Osteocyte (in vitro differentiated cells): ENCODE measurements around the gene ELOA. TPM values are rescaled to one million over a fixed set of nuclear protein-coding genes. Genes with fewer than 3 reads are reported as not detected.
A peak's percentile ranks its signal among the peaks of the same experiment; 100 is the strongest.

Source experiments
- DNase-seq: peaks from one replicate; pipeline ENCODE4 v3.0.0; 2021; ENCODE audit warnings: mixed read lengths; ENCODE audit not compliant: unreplicated experiment; ENCODE audit errors: extremely low spot score
- H3K27ac Mint-ChIP-seq: one replicate; pipeline ENCODE4 v1.8.0; 2021; ENCODE audit warnings: mild to moderate bottlenecking, mixed read lengths; ENCODE audit not compliant: unreplicated experiment
- H3K27me3 Mint-ChIP-seq: one replicate; pipeline ENCODE4 v1.8.0; 2021; ENCODE audit warnings: mixed read lengths; ENCODE audit not compliant: unreplicated experiment
- H3K36me3 Mint-ChIP-seq: one replicate; pipeline ENCODE4 v1.8.0; 2021; ENCODE audit warnings: mixed read lengths; ENCODE audit not compliant: unreplicated experiment
- H3K4me1 Mint-ChIP-seq: one replicate; pipeline ENCODE4 v1.8.0; 2021; ENCODE audit warnings: mixed read lengths; ENCODE audit not compliant: unreplicated experiment
- H3K4me3 Mint-ChIP-seq: one replicate; pipeline ENCODE4 v1.8.0; 2021; ENCODE audit warnings: mild to moderate bottlenecking, moderate library complexity, mixed read lengths; ENCODE audit not compliant: unreplicated experiment
- H3K9me3 Mint-ChIP-seq: one replicate; pipeline ENCODE4 v1.8.0; 2021; ENCODE audit warnings: mixed read lengths; ENCODE audit not compliant: unreplicated experiment
- total RNA-seq: library from RNA; stranded (reverse); gene quantifications from 2 replicates; pipeline ENCODE4 v1.2.1, GENCODE V29; 2021
- TF ChIP-seq, protein P1 (sequence below): fragments of 200-600 bp; sonication (generic); IDR thresholded peaks from 2 replicates; pipeline ENCODE4 v1.5.0; 2021; ENCODE audit warnings: antibody characterized with exemption, mild to moderate bottlenecking, moderate library complexity

Gene ELOA
- total RNA-seq, 1 donor from 2014 or later = 47.0 TPM

DNA sequence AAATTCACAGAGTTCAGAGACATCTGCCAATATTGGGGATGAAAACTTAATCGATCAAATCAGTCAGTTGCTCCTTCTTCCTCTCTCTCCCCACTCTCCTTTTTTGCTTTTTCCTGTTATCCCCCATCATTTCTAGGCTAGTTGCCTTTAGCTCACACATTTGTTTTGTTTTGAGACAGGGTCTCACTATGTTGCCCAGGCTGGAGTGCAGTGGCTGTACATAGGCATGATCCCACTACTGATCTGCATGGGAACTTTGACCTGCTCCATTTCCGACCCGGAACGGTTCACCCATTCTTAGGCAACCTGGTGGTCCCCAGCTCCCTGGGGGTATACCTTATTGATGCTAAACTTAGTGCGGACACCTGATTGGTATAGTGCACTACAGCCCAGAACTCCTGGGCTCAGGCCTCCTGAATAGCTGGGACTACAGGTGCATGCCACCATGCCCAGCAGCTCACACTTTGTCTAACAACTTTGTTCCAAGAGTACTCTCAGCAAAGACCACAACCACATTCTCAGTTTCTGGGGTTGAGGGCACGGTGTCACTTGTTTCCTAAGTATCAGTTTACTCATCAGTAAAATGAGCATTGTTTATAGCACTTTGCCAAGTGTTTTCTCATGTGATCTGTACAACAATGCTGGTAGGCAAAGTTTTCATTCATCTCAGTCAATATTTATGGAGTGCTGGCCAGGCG is 6.7 kb upstream of the ELOA start:
- Mint-ChIP-seq H3K9me3 (no peaks in the 10 kb centered on the region), H3K36me3 (no peaks in the 10 kb centered on the region), H3K27ac (no peak overlapping the region)

GRCh38 chr1:23741609-23742008 is 1.7 kb upstream of the ELOA start:
- H3K27ac Mint-ChIP-seq = no peak overlapping the region
- TF ChIP-seq, protein P1, sequence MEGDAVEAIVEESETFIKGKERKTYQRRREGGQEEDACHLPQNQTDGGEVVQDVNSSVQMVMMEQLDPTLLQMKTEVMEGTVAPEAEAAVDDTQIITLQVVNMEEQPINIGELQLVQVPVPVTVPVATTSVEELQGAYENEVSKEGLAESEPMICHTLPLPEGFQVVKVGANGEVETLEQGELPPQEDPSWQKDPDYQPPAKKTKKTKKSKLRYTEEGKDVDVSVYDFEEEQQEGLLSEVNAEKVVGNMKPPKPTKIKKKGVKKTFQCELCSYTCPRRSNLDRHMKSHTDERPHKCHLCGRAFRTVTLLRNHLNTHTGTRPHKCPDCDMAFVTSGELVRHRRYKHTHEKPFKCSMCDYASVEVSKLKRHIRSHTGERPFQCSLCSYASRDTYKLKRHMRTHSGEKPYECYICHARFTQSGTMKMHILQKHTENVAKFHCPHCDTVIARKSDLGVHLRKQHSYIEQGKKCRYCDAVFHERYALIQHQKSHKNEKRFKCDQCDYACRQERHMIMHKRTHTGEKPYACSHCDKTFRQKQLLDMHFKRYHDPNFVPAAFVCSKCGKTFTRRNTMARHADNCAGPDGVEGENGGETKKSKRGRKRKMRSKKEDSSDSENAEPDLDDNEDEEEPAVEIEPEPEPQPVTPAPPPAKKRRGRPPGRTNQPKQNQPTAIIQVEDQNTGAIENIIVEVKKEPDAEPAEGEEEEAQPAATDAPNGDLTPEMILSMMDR = no peak
- peak overlapping the region; percentile 82 for H3K4me3 Mint-ChIP-seq
- H3K9me3 Mint-ChIP-seq = no peaks in the 10 kb centered on the region
- peaks cover 29% of the 10 kb centered on the region for H3K4me1 Mint-ChIP-seq
- no peaks in the 10 kb centered on the region for H3K27me3 Mint-ChIP-seq
- H3K36me3 Mint-ChIP-seq = peaks cover 1% of the 10 kb centered on the region
- no peak for DNase-seq

More for the DNA sequence above, 6.7 kb upstream of the ELOA start:
- TF ChIP-seq, protein P1 = no peak
- no peak for DNase-seq
- Mint-ChIP-seq H3K4me3 (no peak overlapping the region), H3K27me3 (no peaks in the 10 kb centered on the region), H3K4me1 (no peaks in the 10 kb centered on the region)

- no peaks in the 10 kb centered on the region for H3K27me3 Mint-ChIP-seq
- H3K4me3 Mint-ChIP-seq = peak overlapping the region; percentile 82
- no peak for DNase-seq
- TF ChIP-seq, protein P1 = no peak
- peak overlapping the region; percentile 88 for H3K27ac Mint-ChIP-seq
- H3K36me3 Mint-ChIP-seq = peaks cover 4% of the 10 kb centered on the region
- peaks cover 35% of the 10 kb centered on the region for H3K4me1 Mint-ChIP-seq
- no peaks in the 10 kb centered on the region for H3K9me3 Mint-ChIP-seq
Observed at GRCh38 chr1:23742670-23743286, 493 bp upstream of the ELOA start.

- no peaks in the 10 kb centered on the region for H3K27me3 Mint-ChIP-seq
- DNase-seq = no peak
- H3K9me3 Mint-ChIP-seq = no peaks in the 10 kb centered on the region
- H3K4me3 Mint-ChIP-seq = peak overlapping the region; percentile 90
- H3K36me3 Mint-ChIP-seq = peaks cover 8% of the 10 kb centered on the region
- H3K4me1 Mint-ChIP-seq = peaks cover 35% of the 10 kb centered on the region
- peak overlapping the region; percentile 91 for H3K27ac Mint-ChIP-seq
- TF ChIP-seq, protein P1 = peak; percentile 41
Observed at GRCh38 chr1:23745515-23745914, 2.2 kb downstream of the ELOA start.

DNA sequence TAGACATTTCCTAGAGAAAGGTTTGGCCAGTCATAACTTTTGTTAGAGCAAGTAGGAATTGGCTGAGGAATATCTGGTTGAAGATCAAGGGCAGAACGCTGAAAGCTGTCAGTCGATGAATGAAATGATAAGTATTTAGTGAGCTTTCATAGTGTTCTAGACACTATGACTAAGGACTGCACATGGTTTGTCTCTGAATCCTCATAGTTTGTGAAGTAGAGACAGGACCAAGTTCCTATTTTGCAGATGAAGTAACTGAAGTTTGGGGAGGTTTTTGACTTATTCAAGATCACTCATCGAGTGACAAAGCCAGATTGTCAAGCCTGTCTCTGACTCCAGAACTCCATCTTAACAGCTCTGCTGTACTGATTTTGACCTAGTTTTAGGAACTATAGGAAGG is 4.7 kb downstream of the ELOA start:
- Mint-ChIP-seq H3K4me3 (no peak overlapping the region), H3K27ac (peak overlapping the region; percentile 8), H3K4me1 (peaks cover 24% of the 10 kb centered on the region), H3K9me3 (no peaks in the 10 kb centered on the region), H3K36me3 (peaks cover 19% of the 10 kb centered on the region), H3K27me3 (no peaks in the 10 kb centered on the region)
- TF ChIP-seq, protein P1 = no peak
- DNase-seq = no peak
